ENCODE measurements around the gene PLXNB3.
A peak's percentile ranks its signal among the peaks of the same experiment; 100 is the strongest.
"Not testable (repeated sequence)": the region's sequence is repeated elsewhere in the genome, so short reads cannot be mapped to it uniquely, and the experiment has no call there.

The PLXNB3 gene

DNA sequence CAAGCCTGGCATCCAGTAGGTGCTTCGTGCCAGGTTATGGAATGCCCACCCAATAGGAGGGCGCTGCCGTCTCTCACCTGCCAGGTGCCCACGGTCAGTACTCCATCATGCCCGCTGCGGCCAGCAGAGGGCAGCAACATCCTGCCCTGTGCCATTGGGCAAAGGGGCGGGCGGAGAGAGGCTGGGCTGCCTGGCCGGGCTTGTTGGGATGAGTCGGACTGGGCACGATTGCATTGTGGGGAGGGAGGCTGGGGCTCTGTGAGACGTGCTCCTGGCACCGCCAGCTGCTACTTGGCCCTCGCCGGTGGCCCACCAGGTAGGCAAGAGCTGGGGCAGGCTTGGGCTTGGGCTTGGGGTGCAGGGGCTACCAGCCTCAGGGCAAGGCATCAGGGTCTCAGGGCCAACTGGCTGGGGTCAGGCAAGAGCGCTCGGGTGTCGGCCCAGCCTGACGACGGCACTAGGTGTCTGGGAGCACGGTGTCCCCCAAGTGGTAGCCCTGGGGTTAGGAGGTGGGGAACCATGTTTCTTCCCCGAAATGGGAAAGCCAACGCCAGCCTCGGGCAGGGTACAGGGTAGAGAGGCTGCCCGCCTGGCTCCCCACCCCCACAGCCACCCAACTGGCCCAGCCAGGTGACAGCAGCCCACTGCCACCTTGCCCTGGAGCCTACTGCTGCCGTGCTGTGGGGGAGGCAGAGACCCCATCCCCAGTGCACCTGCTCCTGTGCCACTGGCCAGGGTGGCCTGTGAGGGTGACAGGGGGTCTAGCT is at the start of gene PLXNB3:
Gene PLXNB3 (plus strand): TSS at position 261 of the 767 bp plus-strand sequence. CDS start 1,287 bp downstream, outside the sequence.
- DNase-seq = peak; percentile 85

DNA sequence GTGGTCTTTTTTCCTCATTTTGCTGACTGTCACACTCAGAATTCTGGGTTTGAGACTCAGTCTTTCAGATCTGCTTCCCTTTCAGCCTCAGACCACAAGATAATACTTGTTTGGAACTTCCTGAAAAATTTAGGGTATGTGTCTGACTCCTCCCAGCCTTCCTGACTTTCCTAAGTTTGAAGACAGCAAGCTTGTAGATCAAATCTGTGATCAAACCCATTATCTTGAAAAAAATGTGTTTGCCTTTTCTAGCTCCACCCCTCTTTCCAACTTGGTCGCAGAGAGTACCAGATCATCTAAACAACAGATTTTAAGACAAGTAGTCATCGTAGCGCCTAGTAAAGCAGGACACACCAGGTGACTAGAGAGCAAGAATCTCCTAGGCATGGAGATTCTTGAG is 49.8 kb upstream of the PLXNB3 start:
- no peak for DNase-seq

DNA sequence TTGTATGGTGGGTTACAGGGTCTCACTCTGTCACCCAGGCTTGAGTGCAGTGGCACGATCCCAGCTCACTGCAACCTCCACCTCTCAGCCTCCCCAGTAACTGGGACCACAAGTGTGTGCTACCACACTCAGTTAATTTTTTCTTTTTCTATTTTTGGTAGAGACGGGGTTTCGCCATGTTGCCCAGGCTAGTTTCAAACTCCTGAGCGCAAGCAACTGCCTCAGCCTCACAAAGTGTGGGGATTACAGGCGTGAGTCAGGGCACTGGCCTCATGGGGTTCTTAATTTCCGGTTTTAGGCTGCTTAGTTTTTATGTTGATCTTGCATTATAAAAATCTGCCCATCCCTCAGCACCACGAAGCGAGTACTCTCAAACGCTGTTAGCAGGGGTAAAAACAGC is 46.6 kb upstream of the PLXNB3 start:
- DNase-seq = no peak

DNA sequence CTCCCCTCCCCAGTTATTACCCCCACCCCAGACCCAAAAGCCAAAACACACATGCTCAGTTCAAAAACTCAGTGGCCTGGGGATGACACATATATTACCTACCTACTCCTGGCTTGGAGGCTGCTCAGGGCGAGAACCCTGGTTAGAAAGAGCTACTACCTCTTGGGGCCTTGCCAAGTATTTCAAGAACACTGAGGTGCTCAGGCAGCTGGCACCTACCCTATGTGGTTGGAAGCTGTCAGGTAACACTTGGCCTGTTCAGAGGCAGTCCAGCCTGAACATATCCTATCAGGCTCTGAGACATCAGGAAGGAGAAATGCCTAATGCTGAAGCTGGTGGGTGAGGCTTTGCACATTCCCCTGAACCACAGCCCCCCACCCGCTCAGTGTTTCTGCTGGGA is 44.8 kb upstream of the PLXNB3 start:
- DNase-seq = no peak

DNA sequence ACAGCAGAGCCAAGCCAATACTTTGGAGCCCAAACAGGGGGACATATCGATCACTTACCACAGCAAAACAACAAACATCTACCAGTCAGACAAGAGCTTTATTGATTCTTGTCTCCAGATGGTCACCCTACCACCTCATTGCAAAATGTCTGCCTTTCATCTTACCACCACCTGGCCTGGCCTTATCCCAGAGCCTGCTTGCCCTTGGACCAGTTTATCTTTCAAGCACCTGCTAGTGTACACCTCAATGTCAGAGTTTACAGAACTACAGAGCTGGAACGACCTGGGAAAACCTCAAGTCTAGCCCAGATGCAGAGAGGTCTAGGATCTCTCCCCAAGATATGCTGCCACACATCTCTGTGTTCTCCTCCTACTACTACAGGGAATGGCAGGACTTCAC is 44.3 kb upstream of the PLXNB3 start:
- no peak for DNase-seq

DNA sequence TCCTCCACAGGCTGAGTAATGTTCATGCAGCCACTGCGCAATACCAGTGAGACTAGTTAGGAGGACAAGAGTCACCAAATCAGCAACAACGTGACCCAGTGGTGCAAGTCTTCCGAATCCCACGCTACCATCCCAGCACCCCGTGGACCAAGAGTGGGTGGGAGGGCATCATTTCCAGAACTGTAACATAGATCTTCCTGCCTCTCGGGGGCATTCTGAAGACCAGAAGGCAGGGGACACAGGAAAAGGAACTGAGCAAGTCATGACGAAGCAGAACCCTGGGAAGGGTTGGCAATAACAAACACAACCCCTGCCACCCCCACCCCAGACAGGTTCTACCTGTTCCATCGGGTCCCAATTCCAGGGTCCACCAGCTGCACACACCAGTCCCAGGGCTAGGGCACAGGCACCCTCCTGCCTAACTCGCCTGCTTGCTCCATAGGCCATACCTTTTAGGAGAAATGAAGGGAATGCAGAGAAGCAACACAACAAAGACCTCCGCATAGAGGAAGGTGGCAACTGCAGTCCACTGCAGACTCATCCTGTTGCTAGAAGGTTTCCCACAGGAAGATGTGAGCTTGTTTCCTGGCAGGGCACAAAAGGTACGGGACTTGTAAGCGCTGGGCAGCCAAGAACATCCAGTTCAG is 41.2 kb upstream of the PLXNB3 start:
- DNase-seq = peak; percentile 12

DNA sequence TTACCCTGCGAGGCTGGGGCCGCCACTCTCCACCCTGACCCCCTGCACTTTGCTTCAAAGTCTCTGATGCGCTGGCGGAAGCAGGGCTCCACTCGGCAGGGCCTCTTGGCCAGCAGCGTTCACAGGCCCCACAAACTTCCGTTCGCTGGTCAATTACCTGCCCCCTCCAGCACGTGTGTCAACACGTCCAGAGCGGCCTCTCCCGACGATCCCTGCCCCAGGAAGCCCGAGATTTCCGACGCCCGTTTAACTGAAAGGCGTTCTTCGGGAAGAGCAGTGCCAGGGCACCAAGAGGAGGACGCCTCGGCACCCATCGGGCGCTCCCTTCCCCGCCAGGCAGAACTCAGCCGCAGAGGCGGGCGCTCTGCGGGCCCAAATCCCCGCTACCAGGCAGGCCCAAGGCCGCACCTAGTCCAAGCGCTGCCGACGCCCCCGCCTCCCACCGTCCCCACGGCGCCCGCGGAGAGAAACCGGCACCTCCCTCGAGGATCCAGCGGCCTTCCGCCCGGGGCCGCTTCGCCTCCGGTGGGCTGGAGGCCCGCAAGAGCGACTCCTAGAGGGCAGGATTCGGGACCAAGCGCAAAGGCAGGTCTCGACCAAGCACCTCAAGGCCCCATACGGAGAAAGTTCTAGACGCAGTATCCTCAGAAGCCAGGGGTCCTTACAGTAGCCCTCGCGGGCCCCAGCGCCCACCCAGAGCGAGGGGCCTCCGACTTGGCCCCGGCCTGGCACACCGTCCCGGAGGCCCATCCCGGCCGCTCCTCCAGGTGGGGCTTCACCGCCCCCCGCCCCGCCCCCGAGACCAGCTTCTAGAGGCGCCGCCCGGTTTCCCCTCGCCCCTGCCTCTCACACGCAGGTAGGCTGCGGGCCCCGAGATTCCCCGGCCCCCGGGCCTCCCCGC is 40.4 kb upstream of the PLXNB3 start:
- peak; percentile 56 for DNase-seq

DNA sequence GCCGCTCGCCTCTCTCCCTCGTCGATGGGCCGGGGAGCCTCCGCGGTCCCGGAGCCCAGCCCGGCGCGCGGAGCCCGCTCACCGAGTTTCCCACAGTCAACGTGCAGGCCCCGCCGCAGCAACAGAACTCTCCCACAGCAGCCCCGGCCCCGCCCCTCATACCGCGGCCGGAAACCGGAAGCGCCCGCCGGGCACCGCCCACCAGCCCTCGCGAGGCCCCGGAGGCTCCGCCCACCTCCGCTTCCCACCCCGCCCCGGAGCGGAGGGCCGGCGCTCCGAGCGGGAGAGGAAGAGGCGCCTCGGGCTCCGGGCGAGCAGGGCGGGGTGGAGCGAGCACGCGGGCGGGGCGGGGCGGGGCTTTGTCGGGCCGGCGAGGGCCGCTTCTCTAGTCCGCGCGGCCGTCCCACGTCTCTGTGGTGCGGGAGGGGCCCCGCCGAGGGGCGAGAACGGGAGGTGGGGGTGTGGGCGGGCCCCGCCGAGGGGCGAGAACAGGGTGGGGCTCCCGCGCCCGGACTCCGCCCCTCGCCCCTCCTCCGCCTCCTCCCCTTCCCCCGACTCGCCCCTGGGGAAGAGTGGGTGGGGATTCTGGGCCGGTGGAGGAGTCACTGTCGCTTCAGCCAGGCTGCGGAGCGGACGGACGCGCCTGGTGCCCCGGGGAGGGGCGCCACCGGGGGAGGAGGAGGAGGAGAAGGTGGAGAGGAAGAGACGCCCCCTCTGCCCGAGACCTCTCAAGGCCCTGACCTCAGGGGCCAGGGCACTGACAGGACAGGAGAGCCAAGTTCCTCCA is 39.6 kb upstream of the PLXNB3 start, which contains the start of the genes ABCD1 and BCAP31:
Gene ABCD1 (plus strand): TSS at position 605 of the 787 bp plus-strand sequence. CDS start 411 bp downstream, outside the sequence.
Gene BCAP31 (minus strand): TSS at position 136 of the 787 bp plus-strand sequence. CDS start 1,143 bp downstream, outside the sequence.
- DNase-seq = peak; percentile 91

DNA sequence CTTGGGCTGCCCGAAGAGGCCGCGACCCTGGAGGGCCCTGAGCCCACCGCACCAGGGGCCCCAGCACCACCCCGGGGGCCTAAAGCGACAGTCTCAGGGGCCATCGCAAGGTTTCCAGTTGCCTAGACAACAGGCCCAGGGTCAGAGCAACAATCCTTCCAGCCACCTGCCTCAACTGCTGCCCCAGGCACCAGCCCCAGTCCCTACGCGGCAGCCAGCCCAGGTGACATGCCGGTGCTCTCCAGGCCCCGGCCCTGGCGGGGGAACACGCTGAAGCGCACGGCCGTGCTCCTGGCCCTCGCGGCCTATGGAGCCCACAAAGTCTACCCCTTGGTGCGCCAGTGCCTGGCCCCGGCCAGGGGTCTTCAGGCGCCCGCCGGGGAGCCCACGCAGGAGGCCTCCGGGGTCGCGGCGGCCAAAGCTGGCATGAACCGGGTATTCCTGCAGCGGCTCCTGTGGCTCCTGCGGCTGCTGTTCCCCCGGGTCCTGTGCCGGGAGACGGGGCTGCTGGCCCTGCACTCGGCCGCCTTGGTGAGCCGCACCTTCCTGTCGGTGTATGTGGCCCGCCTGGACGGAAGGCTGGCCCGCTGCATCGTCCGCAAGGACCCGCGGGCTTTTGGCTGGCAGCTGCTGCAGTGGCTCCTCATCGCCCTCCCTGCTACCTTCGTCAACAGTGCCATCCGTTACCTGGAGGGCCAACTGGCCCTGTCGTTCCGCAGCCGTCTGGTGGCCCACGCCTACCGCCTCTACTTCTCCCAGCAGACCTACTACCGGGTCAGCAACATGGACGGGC is 38.8 kb upstream of the PLXNB3 start:
- DNase-seq = no peak

DNA sequence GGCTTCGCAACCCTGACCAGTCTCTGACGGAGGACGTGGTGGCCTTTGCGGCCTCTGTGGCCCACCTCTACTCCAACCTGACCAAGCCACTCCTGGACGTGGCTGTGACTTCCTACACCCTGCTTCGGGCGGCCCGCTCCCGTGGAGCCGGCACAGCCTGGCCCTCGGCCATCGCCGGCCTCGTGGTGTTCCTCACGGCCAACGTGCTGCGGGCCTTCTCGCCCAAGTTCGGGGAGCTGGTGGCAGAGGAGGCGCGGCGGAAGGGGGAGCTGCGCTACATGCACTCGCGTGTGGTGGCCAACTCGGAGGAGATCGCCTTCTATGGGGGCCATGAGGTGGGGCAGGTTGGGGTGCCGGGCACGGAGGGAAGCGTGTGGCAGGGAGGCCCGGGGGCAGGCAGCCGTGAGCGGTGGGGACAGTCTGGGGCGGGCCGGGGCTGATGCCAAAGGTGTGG is 38.2 kb upstream of the PLXNB3 start:
- no peak for DNase-seq

DNA sequence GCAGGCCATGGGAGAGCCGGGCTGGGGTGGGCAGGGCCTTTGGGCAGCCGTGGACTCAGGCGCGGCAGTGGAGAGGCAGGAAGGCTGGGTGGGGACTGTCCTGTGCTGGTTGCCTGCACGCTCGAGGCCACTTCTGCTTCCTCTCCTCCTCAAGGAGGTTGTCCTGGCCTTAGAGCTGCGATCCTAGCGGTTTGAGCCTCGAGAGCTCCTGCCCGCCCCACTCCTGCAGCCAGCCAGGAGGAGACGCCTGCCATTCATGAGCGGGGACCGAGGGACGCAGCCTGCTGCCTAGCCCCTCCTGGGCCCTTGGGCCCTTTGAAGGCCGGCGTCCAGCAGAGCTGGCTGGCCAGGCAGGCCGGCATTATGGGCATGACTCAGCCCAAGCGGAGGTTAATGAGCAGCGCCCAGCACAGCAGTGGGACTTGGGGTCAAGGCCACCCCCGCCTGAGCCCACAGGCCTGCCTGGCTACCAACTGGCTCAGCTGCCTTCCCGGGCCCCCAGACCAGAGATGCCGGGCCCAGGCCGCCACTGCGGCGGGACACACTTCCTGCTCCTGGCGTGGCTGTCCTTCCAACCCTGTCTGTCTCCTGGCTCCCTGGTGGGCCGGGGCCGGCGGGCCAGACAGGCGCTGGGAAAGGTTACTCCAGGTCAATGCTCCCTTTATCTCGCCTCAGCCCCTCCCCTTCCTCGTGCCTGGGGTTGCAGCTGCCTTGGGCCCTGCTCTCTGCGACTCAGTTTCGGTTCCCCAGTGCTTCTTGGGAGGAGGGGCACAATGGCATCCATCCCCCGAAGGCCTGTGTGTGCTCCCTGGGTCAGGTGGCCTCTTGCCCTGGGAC is 37.5 kb upstream of the PLXNB3 start:
- peak; percentile 52 for DNase-seq

DNA sequence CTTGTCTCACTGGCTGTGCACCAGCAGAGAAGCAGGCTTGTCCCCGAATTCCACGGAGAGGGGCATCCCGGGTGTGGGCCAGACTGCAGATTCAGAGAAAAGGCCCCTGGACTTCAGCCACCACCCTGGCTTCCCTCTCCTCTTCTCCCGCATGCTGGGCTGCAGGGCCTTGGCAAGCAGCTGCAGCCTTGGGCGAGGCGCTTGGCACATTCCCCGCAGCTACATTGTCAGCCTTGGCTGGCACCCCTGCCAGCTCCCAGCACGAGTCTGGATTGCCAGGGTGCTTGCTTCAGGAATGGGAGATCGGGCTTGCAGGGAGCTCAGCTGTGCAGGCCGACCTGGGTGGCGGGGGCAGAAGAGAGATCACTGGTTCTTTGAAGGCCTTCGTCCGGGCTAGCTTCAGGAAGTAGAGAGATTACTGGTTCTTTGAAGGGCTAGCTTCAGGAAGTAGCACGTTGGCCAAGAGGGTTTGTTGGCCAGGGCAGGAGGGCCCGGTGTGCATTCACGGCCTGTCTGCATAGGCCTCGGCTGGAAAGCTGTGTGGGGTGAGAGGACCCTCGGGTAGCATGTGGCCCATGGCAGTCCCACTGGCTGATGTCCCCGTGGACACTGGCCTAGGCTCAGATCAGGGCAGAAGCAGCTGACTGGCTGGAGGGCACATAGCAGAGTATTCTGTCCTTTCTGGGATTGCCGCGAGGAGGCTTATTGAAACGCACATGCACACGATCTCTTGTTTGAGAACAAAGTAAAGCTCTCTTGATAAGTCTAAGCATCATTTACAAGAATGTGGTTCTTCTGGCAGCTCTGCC is 36.7 kb upstream of the PLXNB3 start:
- no peak for DNase-seq

DNA sequence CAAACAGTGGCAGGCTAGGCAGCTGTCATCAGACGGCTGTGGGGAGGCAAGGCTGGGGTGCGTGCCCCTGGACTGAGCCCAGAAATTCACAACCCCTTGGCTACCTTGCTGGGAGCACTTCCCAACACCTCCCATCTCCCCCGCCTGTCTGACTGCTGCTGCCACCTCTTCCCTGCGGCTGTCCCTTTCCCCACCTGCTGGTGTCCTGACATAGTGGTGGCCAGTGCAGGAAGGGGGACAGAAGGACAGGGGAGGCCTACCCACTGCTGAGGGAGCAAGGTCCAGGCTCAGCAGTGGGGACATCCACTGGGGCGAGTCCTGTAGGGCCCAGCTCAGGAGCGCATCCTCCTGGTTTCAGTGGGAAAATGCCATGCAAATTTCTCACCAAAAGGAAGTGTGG is 36.0 kb upstream of the PLXNB3 start:
- DNase-seq = no peak

DNA sequence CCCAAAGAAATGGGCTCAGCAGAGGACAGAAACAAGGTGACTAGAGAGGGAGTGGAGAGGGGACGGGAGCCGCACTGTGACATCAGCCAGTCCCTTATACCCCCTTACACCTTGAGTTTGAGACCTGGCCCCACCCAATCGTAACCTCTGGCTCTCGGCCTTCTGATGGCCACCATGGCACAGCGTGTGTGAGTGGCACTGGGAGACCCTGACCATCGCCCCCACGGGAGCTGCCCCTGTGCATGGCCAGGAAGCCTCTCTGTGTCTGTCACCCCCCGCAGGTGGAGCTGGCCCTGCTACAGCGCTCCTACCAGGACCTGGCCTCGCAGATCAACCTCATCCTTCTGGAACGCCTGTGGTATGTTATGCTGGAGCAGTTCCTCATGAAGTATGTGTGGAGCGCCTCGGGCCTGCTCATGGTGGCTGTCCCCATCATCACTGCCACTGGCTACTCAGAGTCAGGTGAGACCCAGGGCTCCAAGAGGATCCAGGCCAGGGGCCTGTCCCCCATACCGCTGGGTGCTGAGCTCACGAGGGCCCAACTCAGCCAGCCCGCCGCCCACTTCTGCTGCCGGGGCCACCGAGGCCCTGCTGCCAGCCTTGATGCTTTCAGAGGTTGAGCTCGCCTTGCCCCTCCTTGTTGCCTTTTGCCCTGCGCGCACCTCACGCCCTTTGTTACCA is 35.0 kb upstream of the PLXNB3 start:
- no peak for DNase-seq

DNA sequence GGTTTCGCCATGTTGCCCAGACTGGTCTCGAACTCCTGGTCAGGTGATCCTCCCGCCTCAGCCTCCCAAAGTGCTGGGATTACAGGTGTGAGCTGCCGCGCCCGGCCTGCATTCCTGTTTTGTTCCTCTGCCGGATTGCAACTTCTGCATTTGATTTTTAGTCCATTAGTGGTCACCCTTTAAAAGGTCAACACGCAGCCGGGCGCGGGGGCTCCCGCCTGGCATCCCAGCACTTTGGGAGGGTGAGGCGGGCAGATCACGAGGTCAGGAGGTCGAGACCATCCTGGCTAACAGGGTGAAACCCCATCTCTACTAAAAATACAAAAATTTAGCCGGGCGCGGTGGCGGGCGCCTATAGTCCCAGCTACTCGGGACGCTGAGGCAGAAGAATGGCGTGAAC is 33.9 kb upstream of the PLXNB3 start:
- DNase-seq = not testable (repeated sequence)

DNA sequence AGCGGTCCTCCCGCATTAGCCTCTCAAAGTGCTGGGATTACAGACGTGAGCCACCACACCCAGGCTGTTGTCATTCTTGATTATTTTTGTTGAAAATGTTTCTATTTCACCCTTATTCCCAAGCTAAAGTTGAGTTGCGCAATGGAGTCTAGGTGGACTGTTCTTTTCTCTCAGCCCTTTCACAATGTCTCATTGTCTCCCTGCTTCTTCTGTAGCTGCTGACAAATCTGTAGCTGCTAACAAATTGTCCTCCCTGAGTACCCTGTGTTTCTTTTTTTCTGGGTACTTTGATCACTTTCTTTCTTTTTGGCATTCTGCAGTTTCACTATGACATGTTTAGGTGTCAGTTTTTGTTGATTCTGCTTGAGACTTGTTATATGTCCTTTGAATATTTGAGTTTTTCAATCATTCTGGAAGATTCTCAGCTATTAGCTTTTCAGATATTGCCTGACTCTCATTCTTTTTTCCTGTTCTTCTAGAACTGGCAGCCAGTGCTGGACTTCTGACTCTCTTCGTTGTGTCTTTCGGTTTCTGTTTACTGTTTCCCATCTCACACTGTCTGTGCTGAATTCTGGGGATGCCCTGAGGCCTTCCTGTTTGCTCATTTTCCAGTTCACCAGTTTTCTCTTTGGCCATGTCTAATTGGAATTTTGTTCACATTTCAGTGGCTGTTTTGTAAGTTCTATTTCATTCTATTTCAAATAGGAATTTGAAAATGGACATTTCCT is 32.8 kb upstream of the PLXNB3 start:
- peak; percentile 57 for DNase-seq

DNA sequence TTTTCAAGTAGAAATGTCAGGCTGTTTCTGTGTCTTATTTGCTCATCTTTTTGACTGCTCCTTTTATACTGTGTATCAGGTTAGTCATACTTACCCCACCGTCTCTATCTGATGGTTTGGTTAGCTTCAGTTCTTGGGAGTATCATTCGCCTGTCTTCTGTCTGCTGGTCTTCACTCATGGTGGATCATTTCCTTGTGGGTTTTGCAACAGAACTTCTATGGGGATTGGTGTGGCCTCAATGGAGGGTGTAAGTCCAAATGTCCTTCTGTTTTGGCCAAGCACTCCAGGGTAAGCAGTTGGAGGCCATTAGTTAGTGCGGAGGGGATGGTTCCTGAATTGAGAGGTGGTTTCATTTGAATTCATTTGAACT is 32.2 kb upstream of the PLXNB3 start:
- DNase-seq = no peak

DNA sequence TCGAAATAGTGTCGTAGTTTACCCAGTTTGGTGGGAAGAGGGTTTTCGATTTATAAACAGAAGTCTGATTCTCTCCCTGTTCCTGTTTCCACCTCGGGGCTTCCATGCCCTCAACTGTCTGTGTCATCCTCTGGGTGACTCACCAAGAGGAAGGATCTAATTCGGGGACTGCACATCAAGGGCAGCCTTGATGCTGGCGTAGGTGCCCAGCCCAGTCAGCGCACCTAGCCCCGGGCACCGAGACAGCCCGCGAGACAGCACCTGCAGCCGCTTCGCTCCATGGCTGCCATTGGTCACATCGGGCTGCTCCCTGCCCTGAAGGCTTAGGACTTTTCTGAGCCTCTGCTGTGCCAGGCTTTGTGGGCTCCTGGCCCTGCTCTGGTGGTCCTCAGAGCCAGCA is 31.6 kb upstream of the PLXNB3 start:
- no peak for DNase-seq
